ENCODE measurements around the gene RRAS. TPM values are rescaled to one million over a fixed set of nuclear protein-coding genes. Genes with fewer than 3 reads are reported as not detected.

Gene RRAS
- total RNA-seq, 4 donors from 2014 or later: 6.3 to 40.8 (median 12.8) TPM

DNA sequence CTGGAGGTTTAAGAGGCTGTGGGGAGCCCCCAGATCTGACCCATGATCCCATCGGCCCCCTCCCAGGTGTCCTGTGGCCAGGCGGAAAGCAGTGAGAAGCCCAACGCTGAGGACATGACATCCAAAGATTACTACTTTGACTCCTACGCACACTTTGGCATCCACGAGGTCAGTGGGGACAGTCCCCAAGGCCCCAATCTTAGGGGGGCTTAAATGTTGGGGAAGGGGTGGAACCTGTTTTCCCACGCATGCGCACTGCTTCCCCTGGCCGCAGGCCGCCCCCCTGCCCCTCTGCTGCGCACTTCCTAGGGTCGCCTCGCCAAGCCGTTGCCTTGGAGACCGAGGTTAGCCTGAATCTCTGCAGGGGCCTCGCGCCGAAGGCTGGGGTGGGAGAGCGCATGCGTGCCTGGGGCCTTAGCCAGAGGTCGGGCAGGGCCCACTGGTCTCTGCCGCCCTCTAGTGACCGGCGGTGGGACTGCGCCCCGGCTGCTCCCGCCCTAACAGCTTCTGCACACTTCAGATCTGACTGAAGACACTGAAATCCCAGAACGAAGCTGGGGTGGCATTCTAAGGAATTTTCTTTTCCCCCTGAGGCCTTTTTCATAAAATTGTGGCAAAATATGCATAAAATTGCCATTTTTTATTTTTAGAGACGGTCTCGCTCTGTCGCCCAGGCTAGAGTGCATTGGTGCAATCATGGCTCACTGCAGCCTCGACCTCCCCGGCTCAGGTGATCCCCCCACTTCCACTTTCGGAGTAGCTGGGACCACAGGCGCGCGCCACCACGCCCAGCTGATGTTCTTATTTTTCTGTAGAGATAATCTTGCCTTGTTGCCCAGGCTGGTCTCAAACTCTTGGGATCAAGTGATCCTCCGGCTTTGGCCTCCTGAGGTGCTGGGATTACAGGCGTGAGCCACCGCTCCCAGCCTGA is 40.7 kb upstream of the RRAS start:
- Histone ChIP-seq H3K27ac (peak overlapping the region; percentile 44 to 97 (median 83)), H3K4me1 (peaks cover 29 to 54% (median 36%) of the 10 kb centered on the region in 3 donors), H3K36me3 (peaks cover 22 to 50% (median 38%) of the 10 kb centered on the region in 3 donors), H3K9me3 (no peaks in the 10 kb centered on the region), H3K4me3 (peak overlapping the region in 3 of 4 donors; percentile 21 to 49 (median 32)), H3K27me3 (no peaks in the 10 kb centered on the region)
- 31 to 51% methylated on average over 20 to 27 of the region's 40 CpGs for WGBS, 2 donors
- DNase-seq: no peak
- intact Hi-C loops (cut with DNase I): no loop called here
- no peak for TF ChIP-seq POLR2A (IDR thresholded peaks at IDR 0.05)
- TF ChIP-seq, protein P1, sequence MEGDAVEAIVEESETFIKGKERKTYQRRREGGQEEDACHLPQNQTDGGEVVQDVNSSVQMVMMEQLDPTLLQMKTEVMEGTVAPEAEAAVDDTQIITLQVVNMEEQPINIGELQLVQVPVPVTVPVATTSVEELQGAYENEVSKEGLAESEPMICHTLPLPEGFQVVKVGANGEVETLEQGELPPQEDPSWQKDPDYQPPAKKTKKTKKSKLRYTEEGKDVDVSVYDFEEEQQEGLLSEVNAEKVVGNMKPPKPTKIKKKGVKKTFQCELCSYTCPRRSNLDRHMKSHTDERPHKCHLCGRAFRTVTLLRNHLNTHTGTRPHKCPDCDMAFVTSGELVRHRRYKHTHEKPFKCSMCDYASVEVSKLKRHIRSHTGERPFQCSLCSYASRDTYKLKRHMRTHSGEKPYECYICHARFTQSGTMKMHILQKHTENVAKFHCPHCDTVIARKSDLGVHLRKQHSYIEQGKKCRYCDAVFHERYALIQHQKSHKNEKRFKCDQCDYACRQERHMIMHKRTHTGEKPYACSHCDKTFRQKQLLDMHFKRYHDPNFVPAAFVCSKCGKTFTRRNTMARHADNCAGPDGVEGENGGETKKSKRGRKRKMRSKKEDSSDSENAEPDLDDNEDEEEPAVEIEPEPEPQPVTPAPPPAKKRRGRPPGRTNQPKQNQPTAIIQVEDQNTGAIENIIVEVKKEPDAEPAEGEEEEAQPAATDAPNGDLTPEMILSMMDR (IDR thresholded peaks at IDR 0.05): peak; percentile 97 to 100 (median 99)

DNA sequence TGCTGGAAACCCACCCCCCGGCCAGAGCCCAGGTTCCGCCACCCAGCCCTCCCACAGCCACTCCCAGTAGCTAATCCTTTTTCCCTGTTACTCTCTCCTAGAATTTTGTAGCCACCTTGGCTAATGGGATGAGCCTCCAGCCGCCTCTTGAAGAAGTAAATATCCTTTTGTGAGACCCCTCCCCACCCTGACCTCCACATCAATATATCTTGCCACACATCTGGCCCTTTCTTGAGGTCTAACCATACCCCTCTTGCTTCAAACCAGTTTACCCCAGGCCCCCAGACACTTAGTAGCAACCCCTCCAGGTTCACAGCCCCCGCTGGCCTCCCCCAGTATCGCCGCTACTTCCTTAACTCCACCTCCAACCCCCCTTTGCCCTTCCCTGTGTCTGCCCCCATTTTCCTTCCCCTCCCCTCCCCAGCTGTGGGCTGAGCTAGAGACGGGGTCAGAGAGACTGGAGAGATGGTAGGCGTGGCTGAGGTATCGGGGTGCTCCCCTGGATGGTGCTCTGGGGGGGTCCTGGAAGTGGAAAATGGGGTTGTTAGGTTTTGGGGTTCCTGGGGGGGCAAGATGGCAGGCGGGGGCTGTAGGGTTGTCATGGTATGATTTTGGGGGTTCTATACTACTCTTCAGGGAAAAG is 39.9 kb upstream of the RRAS start:
- Histone ChIP-seq H3K27ac (peak overlapping the region in 3 of 4 donors; percentile 69 to 97 (median 97)), H3K27me3 (no peaks in the 10 kb centered on the region), H3K9me3 (no peaks in the 10 kb centered on the region), H3K36me3 (peaks cover 21 to 42% (median 30%) of the 10 kb centered on the region in 3 donors), H3K4me1 (peaks cover 29 to 57% (median 37%) of the 10 kb centered on the region in 3 donors), H3K4me3 (peak overlapping the region in 2 of 4 donors; percentile 32 to 49)
- no peak for DNase-seq
- WGBS, 2 donors: 61 to 69% methylated on average over 7 of the region's 10 CpGs
- TF ChIP-seq POLR2A (IDR thresholded peaks at IDR 0.05): no peak
- TF ChIP-seq, protein P1 (IDR thresholded peaks at IDR 0.05): no peak
- intact Hi-C loops (cut with DNase I): loop anchor here (10.0 kb wide), 1 partner anchor 105 kb away; no protein-coding TSS in a partner anchor

DNA sequence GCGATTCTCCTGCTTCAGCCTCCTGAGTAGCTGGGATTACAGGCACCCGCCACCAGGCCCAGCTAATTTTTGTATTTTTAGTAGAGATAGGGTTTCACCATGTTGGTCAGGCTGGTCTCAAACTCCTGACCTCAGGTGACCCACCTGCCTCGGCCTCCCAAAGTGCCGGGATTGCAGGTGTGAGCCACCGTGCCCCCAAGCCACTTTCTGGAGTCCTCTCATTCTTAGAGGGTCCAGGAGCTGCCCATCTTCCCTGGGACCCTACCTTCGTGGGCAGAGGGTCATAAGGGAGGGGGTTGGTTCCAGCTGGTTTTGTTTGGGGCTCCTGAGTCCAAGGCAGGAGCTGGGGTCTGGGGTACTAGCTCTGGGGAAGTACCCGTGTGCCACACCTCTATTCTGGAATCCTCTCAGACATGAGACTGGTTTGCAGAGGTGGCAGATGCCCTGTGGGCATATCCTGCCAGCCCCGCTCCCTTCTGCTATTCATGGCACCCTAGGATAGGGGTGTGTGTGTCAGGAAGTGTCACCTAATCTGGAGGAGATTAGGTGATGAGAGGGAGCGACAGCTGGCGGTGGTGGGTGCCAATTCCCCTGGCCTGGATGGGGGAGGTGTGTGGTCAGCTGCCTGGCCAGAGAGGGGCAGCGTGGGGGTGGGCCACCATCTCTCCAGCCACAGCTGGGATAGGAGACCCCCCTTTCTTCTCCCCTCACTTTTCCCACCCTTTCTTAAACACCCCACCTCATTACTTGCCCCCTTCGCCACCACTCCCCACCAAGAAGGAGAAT is 39.2 kb upstream of the RRAS start:
- peak overlapping the region in 3 of 4 donors; percentile 69 to 97 (median 97) for H3K27ac ChIP-seq
- H3K9me3 ChIP-seq: no peaks in the 10 kb centered on the region
- H3K4me3 ChIP-seq: peak overlapping the region in 1 of 4 donors; percentile 0
- peaks cover 29 to 57% (median 37%) of the 10 kb centered on the region in 3 donors for H3K4me1 ChIP-seq
- TF ChIP-seq, protein P1 (IDR thresholded peaks at IDR 0.05): no peak
- no peak for TF ChIP-seq POLR2A (IDR thresholded peaks at IDR 0.05)
- H3K27me3 ChIP-seq: no peaks in the 10 kb centered on the region
- H3K36me3 ChIP-seq: peaks cover 16 to 35% (median 24%) of the 10 kb centered on the region in 3 donors
- 36 to 44% methylated on average over 7 to 11 of the region's 12 CpGs for WGBS, 2 donors
- no peak for DNase-seq
- intact Hi-C loops (cut with DNase I): loop anchor here (10.0 kb wide), 1 partner anchor 104 kb away; no protein-coding TSS in a partner anchor

DNA sequence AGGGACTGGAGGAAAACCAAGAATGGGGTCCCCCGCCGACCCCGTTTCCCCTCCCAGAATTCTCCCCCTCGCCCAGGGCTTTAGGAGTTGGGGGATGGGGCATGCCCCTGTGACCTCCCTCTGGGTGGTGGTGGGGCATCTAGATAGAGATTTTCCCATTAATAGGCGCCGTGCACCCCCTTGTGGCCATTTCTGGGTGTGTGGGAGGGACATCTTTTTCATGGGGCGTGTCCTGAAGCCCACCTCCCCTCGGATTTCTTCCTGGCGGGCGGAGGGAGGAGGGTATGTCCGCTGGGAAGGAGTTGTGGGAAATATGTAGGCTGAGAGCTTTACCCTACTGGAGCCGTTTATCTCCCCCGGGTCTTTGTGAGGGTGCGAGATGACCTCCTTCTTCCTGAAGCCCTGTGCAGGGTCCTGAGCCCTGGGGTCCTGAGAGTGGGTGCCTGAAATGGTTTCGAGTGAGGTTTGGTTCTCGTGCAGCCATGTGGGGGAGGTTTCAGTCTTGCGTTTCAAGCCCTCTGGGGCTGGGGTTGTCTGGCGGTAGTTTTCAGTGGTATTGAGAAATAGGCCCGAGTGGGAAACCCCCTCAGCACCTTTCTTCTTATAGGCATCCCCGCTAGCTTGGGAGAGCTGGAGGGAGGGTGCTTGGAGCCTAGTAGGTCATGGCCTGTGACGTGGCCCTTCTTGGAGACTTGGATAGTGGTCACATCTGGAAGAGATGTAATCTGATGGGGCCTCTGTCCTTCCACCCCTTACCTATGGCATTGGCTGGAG is 38.1 kb upstream of the RRAS start:
- Histone ChIP-seq H3K27ac (peak overlapping the region; percentile 92 to 97 (median 96)), H3K4me3 (peak overlapping the region; percentile 82 to 100 (median 92)), H3K9me3 (no peaks in the 10 kb centered on the region), H3K4me1 (peaks cover 29 to 57% (median 37%) of the 10 kb centered on the region in 3 donors), H3K27me3 (no peaks in the 10 kb centered on the region), H3K36me3 (peaks cover 11 to 24% (median 16%) of the 10 kb centered on the region in 3 donors)
- WGBS, 2 donors: 2% methylated on average over 7 to 8 of the region's 21 CpGs
- TF ChIP-seq, protein P1 (IDR thresholded peaks at IDR 0.05): peak; percentile 43 to 74 (median 64)
- TF ChIP-seq POLR2A (IDR thresholded peaks at IDR 0.05): no peak
- intact Hi-C loops (cut with DNase I): loop anchor here (10.0 kb wide), 1 partner anchor 103 kb away; no protein-coding TSS in a partner anchor
- no peak for DNase-seq

Measured in esophagus squamous epithelium (tissue), 5 donors.